ENCODE measurements around the gene CFAP43. TPM values are rescaled to one million over a fixed set of nuclear protein-coding genes. Genes with fewer than 3 reads are reported as not detected.
"Not testable (repeated sequence)": the region's sequence is repeated elsewhere in the genome, so short reads cannot be mapped to it uniquely, and the experiment has no call there.

Gene CFAP43
- total RNA-seq, 1 donor from 2014 or later: 0.56 TPM

GRCh38 chr10:104253606-104254410 is 21.6 kb upstream of the CFAP43 start:
- peak overlapping the region; percentile 97 for H3K4me3 Mint-ChIP-seq (ENCODE audit: unreplicated experiment)
- H3K4me1 Mint-ChIP-seq (ENCODE audit: unreplicated experiment): peaks cover 29% of the 10 kb centered on the region
- H3K27ac Mint-ChIP-seq (ENCODE audit: unreplicated experiment): peak overlapping the region; percentile 89
- H3K9me3 Mint-ChIP-seq (ENCODE audit: unreplicated experiment): no peaks in the 10 kb centered on the region
- no peak for DNase-seq (ENCODE audit: low spot score)
- TF ChIP-seq CTCF (IDR thresholded peaks at IDR 0.05; ENCODE audit: unreplicated experiment): no peak
- H3K36me3 Mint-ChIP-seq (ENCODE audit: low read depth, unreplicated experiment): peaks cover 5% of the 10 kb centered on the region
- peaks cover 10% of the 10 kb centered on the region for H3K27me3 Mint-ChIP-seq (ENCODE audit: unreplicated experiment)

- Mint-ChIP-seq H3K9me3 (ENCODE audit: unreplicated experiment) (no peaks in the 10 kb centered on the region), H3K36me3 (ENCODE audit: low read depth, unreplicated experiment) (peaks cover 8% of the 10 kb centered on the region), H3K27ac (ENCODE audit: unreplicated experiment) (no peak overlapping the region), H3K4me1 (ENCODE audit: unreplicated experiment) (peaks cover 25% of the 10 kb centered on the region), H3K4me3 (ENCODE audit: unreplicated experiment) (no peak overlapping the region), H3K27me3 (ENCODE audit: unreplicated experiment) (peaks cover 10% of the 10 kb centered on the region)
- DNase-seq (ENCODE audit: low spot score): no peak
- TF ChIP-seq CTCF (IDR thresholded peaks at IDR 0.05; ENCODE audit: unreplicated experiment): no peak
Measured at GRCh38 chr10:104253106-104253505, 20.9 kb upstream of the CFAP43 start.

GRCh38 chr10:104252368-104252767 is 20.2 kb upstream of the CFAP43 start:
- Mint-ChIP-seq H3K4me1 (ENCODE audit: unreplicated experiment) (peaks cover 22% of the 10 kb centered on the region), H3K27me3 (ENCODE audit: unreplicated experiment) (peaks cover 10% of the 10 kb centered on the region), H3K4me3 (ENCODE audit: unreplicated experiment) (no peak overlapping the region), H3K9me3 (ENCODE audit: unreplicated experiment) (no peaks in the 10 kb centered on the region), H3K27ac (ENCODE audit: unreplicated experiment) (no peak overlapping the region), H3K36me3 (ENCODE audit: low read depth, unreplicated experiment) (peaks cover 8% of the 10 kb centered on the region)
- no peak for TF ChIP-seq CTCF (IDR thresholded peaks at IDR 0.05; ENCODE audit: unreplicated experiment)
- no peak for DNase-seq (ENCODE audit: low spot score)

DNA sequence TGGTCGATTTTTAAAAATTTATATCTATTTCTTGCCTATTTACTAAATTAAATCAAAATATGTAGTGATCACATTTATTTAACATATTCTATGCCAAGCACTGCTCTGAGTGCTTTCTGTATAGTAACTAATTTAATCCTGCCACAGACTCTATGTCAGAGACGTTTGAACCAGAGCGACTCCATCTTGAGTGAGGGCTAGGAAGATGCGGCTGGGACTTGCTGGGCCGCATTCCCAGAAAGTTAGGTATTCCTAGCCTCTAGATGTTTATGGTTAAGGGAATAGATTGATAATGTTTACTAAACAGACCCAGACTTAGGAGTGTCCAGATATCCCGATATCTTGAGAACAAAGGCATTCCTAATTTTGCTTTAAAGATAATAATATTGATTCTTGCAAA is 19.3 kb upstream of the CFAP43 start:
- DNase-seq (ENCODE audit: low spot score): no peak
- no peaks in the 10 kb centered on the region for H3K9me3 Mint-ChIP-seq (ENCODE audit: unreplicated experiment)
- H3K27me3 Mint-ChIP-seq (ENCODE audit: unreplicated experiment): peaks cover 10% of the 10 kb centered on the region
- H3K4me1 Mint-ChIP-seq (ENCODE audit: unreplicated experiment): peaks cover 20% of the 10 kb centered on the region
- TF ChIP-seq CTCF (IDR thresholded peaks at IDR 0.05; ENCODE audit: unreplicated experiment): no peak
- H3K4me3 Mint-ChIP-seq (ENCODE audit: unreplicated experiment): no peak overlapping the region
- H3K36me3 Mint-ChIP-seq (ENCODE audit: low read depth, unreplicated experiment): peaks cover 10% of the 10 kb centered on the region
- no peak overlapping the region for H3K27ac Mint-ChIP-seq (ENCODE audit: unreplicated experiment)

- H3K9me3 Mint-ChIP-seq (ENCODE audit: unreplicated experiment): no peaks in the 10 kb centered on the region
- H3K4me3 Mint-ChIP-seq (ENCODE audit: unreplicated experiment): no peak overlapping the region
- DNase-seq (ENCODE audit: low spot score): no peak
- peaks cover 13% of the 10 kb centered on the region for H3K4me1 Mint-ChIP-seq (ENCODE audit: unreplicated experiment)
- TF ChIP-seq CTCF (IDR thresholded peaks at IDR 0.05; ENCODE audit: unreplicated experiment): no peak
- H3K27ac Mint-ChIP-seq (ENCODE audit: unreplicated experiment): no peak overlapping the region
- H3K36me3 Mint-ChIP-seq (ENCODE audit: low read depth, unreplicated experiment): peaks cover 15% of the 10 kb centered on the region
- peaks cover 8% of the 10 kb centered on the region for H3K27me3 Mint-ChIP-seq (ENCODE audit: unreplicated experiment)
Measured at GRCh38 chr10:104250371-104250770, 18.2 kb upstream of the CFAP43 start.

DNA sequence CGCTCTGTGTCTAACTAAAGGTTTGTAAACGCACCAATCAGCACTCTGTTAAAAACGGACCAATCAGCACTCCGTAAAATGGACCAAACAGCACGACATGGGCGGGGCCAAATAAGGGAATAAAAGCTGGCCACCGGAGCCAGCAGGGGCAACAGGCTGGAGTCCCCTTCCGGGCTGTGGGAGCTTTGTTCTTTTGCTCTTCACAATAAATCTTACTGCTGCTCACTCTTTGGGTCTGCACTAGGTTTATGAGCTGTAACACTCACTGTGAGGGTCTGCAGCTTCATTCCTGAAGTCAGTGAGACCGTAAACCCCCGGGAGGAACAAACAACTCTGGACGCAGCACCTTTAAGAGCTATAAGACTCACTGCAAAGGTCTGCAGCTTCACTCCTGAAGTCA is 16.8 kb upstream of the CFAP43 start:
- not testable (repeated sequence) for H3K9me3 Mint-ChIP-seq (ENCODE audit: unreplicated experiment); H3K4me3 Mint-ChIP-seq (ENCODE audit: unreplicated experiment); DNase-seq (ENCODE audit: low spot score); H3K27me3 Mint-ChIP-seq (ENCODE audit: unreplicated experiment); H3K27ac Mint-ChIP-seq (ENCODE audit: unreplicated experiment); H3K4me1 Mint-ChIP-seq (ENCODE audit: unreplicated experiment)
- peaks cover 14% of the 10 kb centered on the region for H3K36me3 Mint-ChIP-seq (ENCODE audit: low read depth, unreplicated experiment)
